Activated CD4-positive, alpha-beta T cell treated with anti-CD3 and anti-CD28 coated beads, Interleukin-2, amount 10 ng/mL, durations not matched to agents 7 days and 5 days (primary cell): ENCODE measurements around the gene RIPK1. TPM values are rescaled to one million over a fixed set of nuclear protein-coding genes. Genes with fewer than 3 reads are reported as not detected.
"Not testable (repeated sequence)": the region's sequence is repeated elsewhere in the genome, so short reads cannot be mapped to it uniquely, and the experiment has no call there.

Source experiments
- CTCF ChIA-PET: fragments of 350-600 bp; sonication (Branson Sonifier 250); formaldehyde crosslinking; loops from one replicate; lab custom pipeline; 2021; ENCODE audit warnings: antibody characterized with exemption; lab: Charles Lee
- POLR2A ChIA-PET: fragments of 350-600 bp; sonication (Branson Sonifier 250); formaldehyde crosslinking; loops from one replicate; lab custom pipeline; 2021; ENCODE audit warnings: antibody characterized with exemption; lab: Charles Lee
- DNase-seq: peaks from one replicate; pipeline ENCODE4 v3.0.0-alpha.2; 2020
- H3K27ac Mint-ChIP-seq: one replicate; pipeline ENCODE4 v1.8.0; 2021; ENCODE audit warnings: mild to moderate bottlenecking, moderate library complexity, mixed read lengths
- H3K27me3 Mint-ChIP-seq: one replicate; pipeline ENCODE4 v1.8.0; 2021; ENCODE audit warnings: mixed read lengths
- H3K36me3 Mint-ChIP-seq: one replicate; pipeline ENCODE4 v1.8.0; 2021; ENCODE audit warnings: low read depth, mixed read lengths
- H3K4me1 Mint-ChIP-seq: one replicate; pipeline ENCODE4 v1.8.0; 2021; ENCODE audit warnings: mixed read lengths
- H3K4me3 Mint-ChIP-seq: one replicate; pipeline ENCODE4 v1.8.0; 2021; ENCODE audit warnings: mild to moderate bottlenecking, moderate library complexity, mixed read lengths
- H3K9me3 Mint-ChIP-seq: one replicate; pipeline ENCODE4 v1.8.0; 2021; ENCODE audit warnings: mixed read lengths
- total RNA-seq, 2 experiments: library from RNA; stranded (reverse); gene quantifications; one replicate each; pipeline ENCODE4 v1.2.3, GENCODE V29; 2021

The RIPK1 gene
- total RNA-seq = 10 to 100 TPM; 35.8 to 38.9 TPM

DNA sequence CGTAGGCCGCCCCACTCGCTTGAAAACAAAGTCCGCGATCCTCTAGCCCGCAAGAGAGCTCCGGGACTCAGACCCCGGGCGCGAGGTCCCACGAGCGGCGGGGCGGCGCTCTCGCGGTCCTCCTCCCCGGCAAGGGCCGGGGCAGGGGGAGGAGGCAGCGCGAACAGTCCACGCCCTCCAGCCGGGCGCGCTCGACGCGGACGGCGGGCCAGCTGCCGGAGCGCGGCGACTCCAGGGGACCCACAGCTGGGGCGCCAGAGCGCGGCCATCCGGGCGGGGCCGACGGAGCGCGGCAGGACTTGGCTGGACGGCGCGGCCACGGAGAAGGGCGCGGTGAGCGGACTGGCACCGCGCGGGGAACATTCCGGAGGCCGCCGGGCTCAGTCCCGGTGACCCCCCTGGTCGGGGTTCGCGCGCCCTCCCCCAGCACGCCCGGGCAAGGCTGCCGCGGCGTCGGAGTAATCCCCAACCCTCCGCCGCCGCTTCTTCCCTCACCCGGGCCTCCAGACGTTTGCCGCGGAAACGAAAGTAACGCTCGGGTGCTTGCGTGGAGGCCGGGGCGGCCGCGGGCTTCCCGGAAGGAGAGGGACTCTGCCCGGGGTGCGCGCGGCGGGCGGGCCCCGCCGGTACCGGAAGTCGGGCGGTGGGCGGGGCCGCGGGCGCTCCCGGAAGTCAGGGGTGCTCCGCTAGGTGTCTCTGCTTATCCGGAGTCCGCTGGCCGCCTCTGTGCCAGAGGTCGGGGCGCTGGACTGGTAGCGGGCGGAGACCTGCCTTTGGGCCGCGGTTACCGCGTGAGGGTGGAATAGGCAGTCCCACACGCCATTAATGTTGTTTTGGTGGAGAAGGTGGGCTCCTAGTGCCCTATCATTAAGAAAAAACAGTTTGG, at the start of gene RIPK1:
Gene RIPK1 (plus strand): TSS at position 166 of the 886 bp plus-strand sequence. CDS start 8,330 bp downstream, outside the sequence.
- ChIA-PET CTCF (interaction anchor here (0.7 to 1.9 kb wide), 9 partner anchors 15 to 303 kb away, joined by 3 to 8 read pairs (median 4); partner anchors contain the start of genes BPHL and WRNIP1), POLR2A (interaction anchor here (0.7 to 2.0 kb wide), 3 partner anchors 42 to 303 kb away, joined by 7 to 16 read pairs (median 10); partner anchors contain the start of gene WRNIP1)
- peak; percentile 94 for DNase-seq
- peak within 1 kb of the TSS; percentile 99 for H3K27ac Mint-ChIP-seq
- H3K9me3 Mint-ChIP-seq = no peaks in the 10 kb centered on the region
- H3K27me3 Mint-ChIP-seq = no peaks in the 10 kb centered on the region
- H3K4me3 Mint-ChIP-seq = peak within 1 kb of the TSS; percentile 98
- H3K4me1 Mint-ChIP-seq = peaks cover 70% of the 10 kb centered on the region
- peaks cover 41% of the 10 kb centered on the region for H3K36me3 Mint-ChIP-seq

DNA sequence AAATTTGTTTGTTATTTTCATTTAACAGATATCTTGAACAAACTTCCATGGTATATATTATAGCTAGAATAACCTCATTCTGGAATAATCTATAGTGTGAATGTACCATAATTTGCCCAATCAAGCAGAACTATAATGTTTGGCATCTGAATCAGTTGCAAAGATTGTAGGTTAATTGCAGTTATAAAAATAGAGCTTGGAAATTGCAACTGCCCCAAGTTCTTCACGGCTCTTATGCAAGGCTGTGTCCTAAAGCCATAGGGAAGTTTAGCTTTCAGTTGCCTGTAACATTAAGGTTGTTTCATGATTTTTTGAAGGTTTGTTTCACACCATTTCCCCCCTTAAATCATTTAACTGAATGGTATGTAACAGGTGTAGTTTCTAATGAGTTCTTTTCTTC, 49.2 kb upstream of the RIPK1 start:
- Mint-ChIP-seq H3K9me3 (peaks cover 5% of the 10 kb centered on the region), H3K4me3 (no peak overlapping the region), H3K4me1 (peaks cover 19% of the 10 kb centered on the region), H3K27me3 (no peaks in the 10 kb centered on the region), H3K27ac (no peak overlapping the region), H3K36me3 (peaks cover 55% of the 10 kb centered on the region)
- CTCF ChIA-PET = interaction anchor here (0.9 to 2.7 kb wide), 3 partner anchors 8 to 281 kb away, joined by 3 to 17 read pairs (median 4); no protein-coding TSS in a partner anchor
- no peak for DNase-seq
- POLR2A ChIA-PET = no interaction called here

DNA sequence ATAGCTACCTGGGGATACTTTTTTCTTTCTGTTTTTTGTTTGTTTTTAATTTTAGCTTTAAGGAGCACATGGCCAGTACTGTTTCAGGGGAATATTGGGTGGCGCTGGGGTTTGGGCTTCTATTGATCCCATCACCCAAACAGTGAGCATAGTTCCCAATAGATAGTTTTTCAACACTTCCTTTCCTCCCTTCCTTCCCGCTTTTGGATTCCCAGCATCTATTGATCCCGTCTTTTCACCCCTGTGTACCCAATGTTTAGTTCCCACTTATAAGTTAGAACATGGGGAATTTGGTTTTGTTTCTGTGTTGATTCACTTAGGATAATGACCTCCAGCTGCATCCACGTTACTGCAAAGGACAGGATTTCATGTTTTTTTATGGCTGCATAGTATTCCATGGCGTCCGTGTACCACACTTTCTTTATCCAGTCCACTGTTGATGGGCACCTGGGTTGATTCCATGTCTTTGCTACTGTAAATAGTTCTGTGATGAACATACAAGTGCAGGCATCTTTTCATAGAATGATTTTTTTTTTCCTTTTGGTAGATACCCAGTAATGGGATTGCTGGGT, 48.5 kb upstream of the RIPK1 start:
- Mint-ChIP-seq H3K27me3 (no peaks in the 10 kb centered on the region), H3K4me3 (no peak overlapping the region), H3K36me3 (peaks cover 50% of the 10 kb centered on the region), H3K27ac (no peak overlapping the region), H3K9me3 (peaks cover 5% of the 10 kb centered on the region), H3K4me1 (peaks cover 25% of the 10 kb centered on the region)
- ChIA-PET CTCF (interaction anchor here (0.9 to 2.7 kb wide), 3 partner anchors 9 to 282 kb away, joined by 3 to 17 read pairs (median 4); no protein-coding TSS in a partner anchor), POLR2A (no interaction called here)
- DNase-seq = no peak

GRCh38 chr6:3020976-3021598, 47.2 kb upstream of the RIPK1 start:
- H3K27me3 Mint-ChIP-seq, POLR2A ChIA-PET, H3K4me3 Mint-ChIP-seq, H3K27ac Mint-ChIP-seq, H3K9me3 Mint-ChIP-seq, DNase-seq: not testable (repeated sequence)
- CTCF ChIA-PET = interaction anchor here (1.0 to 2.7 kb wide), 2 partner anchors 19 to 171 kb away, joined by 3 to 17 read pairs; no protein-coding TSS in a partner anchor
- H3K4me1 Mint-ChIP-seq = peaks cover 37% of the 10 kb centered on the region
- H3K36me3 Mint-ChIP-seq = peaks cover 41% of the 10 kb centered on the region

DNA sequence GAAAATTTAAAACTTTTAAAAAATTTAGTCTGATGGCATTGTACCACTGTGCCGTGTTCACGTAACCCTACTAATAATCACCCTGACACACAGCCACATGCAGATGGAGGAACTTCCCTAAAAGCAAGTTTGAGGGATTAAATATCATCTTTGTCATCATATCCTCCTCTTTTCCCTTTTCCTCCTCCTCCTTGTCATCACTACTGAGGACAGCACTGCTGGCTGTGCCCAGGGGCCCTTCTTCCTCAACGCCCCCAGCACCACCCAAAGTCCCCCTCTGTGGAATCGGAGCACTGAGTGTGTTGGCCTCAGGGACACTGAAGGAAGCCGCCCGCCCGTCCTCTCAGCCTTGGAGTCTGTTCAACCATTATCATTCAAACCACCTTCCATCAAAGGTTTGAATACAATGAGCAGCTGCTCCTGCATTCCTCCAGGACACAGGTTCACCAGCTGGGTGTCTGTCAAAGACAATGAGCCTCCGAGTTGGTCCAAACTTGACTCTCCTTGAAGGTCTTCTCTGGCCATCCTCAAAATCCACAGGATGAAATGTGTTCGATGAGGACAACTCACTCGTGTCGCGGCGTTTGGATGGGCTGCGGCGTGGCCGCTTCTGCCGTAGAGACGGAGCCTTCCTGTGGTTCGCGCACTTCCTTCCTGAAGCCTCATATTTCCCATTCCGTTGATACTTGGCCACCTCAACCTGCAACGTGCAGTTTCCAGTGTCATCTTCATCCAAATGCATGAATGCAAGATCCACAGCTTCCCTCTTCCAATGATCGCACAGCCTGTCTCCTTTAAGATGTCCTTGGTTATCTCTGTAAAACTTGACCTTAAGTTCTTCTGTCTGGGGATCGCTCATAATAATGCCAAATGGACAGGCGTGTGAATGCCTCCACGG, 45.3 kb upstream of the RIPK1 start:
- H3K4me3 Mint-ChIP-seq = peak overlapping the region; percentile 73
- peaks cover 50% of the 10 kb centered on the region for H3K4me1 Mint-ChIP-seq
- peak overlapping the region; percentile 97 for H3K27ac Mint-ChIP-seq
- ChIA-PET POLR2A (interaction anchor here (0.6 kb wide), 1 partner anchor 47 kb away, joined by 5 read pairs; no protein-coding TSS in a partner anchor), CTCF (interaction anchor here (0.7 to 2.7 kb wide), 7 partner anchors 8 to 44 kb away, joined by 3 to 21 read pairs (median 4); partner anchors contain the start of gene NQO2)
- peaks cover 28% of the 10 kb centered on the region for H3K36me3 Mint-ChIP-seq
- H3K27me3 Mint-ChIP-seq = no peaks in the 10 kb centered on the region
- peaks cover 5% of the 10 kb centered on the region for H3K9me3 Mint-ChIP-seq
- peak; percentile 36 for DNase-seq

- H3K9me3 Mint-ChIP-seq = peaks cover 5% of the 10 kb centered on the region
- H3K4me1 Mint-ChIP-seq = peaks cover 59% of the 10 kb centered on the region
- H3K4me3 Mint-ChIP-seq = peak overlapping the region; percentile 73
- H3K27ac Mint-ChIP-seq = peak overlapping the region; percentile 97
- ChIA-PET POLR2A (interaction anchor here (0.6 to 0.7 kb wide), 2 partner anchors 24 to 48 kb away, joined by 3 to 5 read pairs; partner anchors contain the start of gene NQO2), CTCF (interaction anchor here (0.6 to 2.7 kb wide), 6 partner anchors 9 to 83 kb away, joined by 3 to 21 read pairs (median 4); partner anchors contain the start of gene NQO2)
- peaks cover 27% of the 10 kb centered on the region for H3K36me3 Mint-ChIP-seq
- DNase-seq = peak; percentile 90
- no peaks in the 10 kb centered on the region for H3K27me3 Mint-ChIP-seq
Observed at GRCh38 chr6:3023663-3024483, 44.4 kb upstream of the RIPK1 start.

GRCh38 chr6:3026791-3027626, 41.3 kb upstream of the RIPK1 start:
- Mint-ChIP-seq H3K9me3 (no peaks in the 10 kb centered on the region), H3K4me1 (peaks cover 65% of the 10 kb centered on the region), H3K36me3 (peaks cover 9% of the 10 kb centered on the region), H3K27ac (peak overlapping the region; percentile 97), H3K4me3 (peak overlapping the region; percentile 62), H3K27me3 (no peaks in the 10 kb centered on the region)
- CTCF ChIA-PET = interaction anchor here (1.0 to 2.1 kb wide), 12 partner anchors 9 to 261 kb away, joined by 3 to 10 read pairs (median 4); no protein-coding TSS in a partner anchor
- POLR2A ChIA-PET = interaction anchor here (0.6 to 1.6 kb wide), 2 partner anchors 41 to 141 kb away, joined by 6 to 10 read pairs; partner anchors contain the start of gene RIPK1
- DNase-seq = peak; percentile 72

DNA sequence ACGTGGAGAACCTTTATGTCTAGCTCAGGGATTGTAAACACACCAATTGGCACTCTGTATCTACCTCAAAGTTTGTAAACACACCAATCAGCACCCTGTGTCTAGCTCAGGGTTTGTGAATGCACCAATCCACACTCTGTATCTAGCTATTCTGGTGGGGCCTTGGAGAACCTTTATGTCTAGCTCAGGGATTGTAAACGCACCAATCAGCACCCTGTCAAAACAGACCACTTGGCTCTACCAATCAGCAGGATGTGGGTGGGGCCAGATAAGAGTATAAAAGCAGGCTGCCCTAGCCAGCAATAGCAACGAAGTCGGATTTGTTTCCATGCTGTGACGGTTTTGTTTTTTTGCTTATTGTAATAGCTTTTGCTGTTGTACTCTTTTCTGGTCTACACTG, 40.1 kb upstream of the RIPK1 start:
- Mint-ChIP-seq H3K4me3 (peak overlapping the region; percentile 17), H3K4me1 (peaks cover 65% of the 10 kb centered on the region), H3K27ac (peak overlapping the region; percentile 76)
- H3K9me3 Mint-ChIP-seq, H3K36me3 Mint-ChIP-seq, DNase-seq, H3K27me3 Mint-ChIP-seq, POLR2A ChIA-PET: not testable (repeated sequence)
- CTCF ChIA-PET = interaction anchor here (1.2 to 2.1 kb wide), 2 partner anchors 36 to 237 kb away, joined by 3 to 5 read pairs; no protein-coding TSS in a partner anchor

DNA sequence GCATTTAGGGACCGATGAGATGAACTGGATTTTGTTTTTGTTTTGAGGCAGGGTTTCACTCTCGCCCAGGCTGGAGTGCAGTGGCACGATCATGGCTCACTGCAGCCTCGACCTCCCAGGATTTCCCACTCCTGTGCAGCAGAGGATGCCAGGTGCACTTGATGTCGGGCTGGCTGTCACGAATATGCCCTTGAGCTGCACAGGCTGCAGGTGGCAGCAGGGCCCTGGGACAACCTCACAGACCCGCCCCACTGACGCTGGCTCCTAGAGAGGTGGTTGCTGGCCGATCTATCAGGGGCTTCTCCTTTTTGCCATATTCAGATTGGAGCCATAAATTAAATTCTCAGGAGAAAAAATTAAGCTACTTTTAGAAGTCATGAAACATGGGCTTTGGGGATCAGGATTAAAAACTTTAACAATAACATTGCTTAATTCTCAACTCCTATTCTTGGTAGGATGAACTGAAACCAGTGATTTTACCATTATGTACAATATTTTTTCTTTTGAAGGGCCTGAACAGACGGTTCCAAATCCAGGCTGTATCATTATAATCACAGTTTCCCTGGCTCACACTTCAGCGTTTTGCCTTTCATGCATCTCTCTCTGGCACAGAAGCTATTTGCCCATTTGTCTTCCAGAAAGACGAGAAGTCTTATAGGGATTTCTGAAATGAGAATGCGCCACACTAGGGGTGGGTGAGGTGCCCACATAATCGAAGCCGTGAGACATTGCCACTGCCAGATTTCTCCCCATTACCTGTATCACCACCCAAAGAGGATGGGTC, 36.2 kb upstream of the RIPK1 start:
- POLR2A ChIA-PET = no interaction called here
- peak; percentile 48 for DNase-seq
- Mint-ChIP-seq H3K36me3 (peaks cover 2% of the 10 kb centered on the region), H3K27ac (no peak overlapping the region), H3K9me3 (peaks cover 3% of the 10 kb centered on the region), H3K4me1 (peaks cover 28% of the 10 kb centered on the region), H3K27me3 (peaks cover 11% of the 10 kb centered on the region), H3K4me3 (no peak overlapping the region)
- CTCF ChIA-PET = interaction anchor here (0.6 to 1.7 kb wide), 4 partner anchors 13 to 416 kb away, joined by 3 to 5 read pairs (median 4); no protein-coding TSS in a partner anchor
